GM21526 (cell line): Measurements from ENCODE around the gene THBD.

ENCODE experiments used
- ATAC-seq: cut with Tn5 transposase; IDR thresholded peaks from one replicate; pipeline ENCODE4 v1.9.1; 2021; ENCODE audit warnings: moderate library complexity; ENCODE audit not compliant: unreplicated experiment, low FRiP score

THBD gene

GRCh38 chr20:23049201-23050075 is at the start of gene THBD:
TSS of gene THBD (minus strand) at chr20:23049672. CDS start at chr20:23049504, 168 bp downstream.
- ATAC-seq, result no peak

GRCh38 chr20:23097636-23098580 is 48.4 kb upstream of the THBD start:
- ATAC-seq, result no peak

GRCh38 chr20:23096986-23097520 is 47.6 kb upstream of the THBD start:
- no peak for ATAC-seq

GRCh38 chr20:23096097-23096496 is 46.6 kb upstream of the THBD start:
- no peak for ATAC-seq

GRCh38 chr20:23095499-23095898 is 46.0 kb upstream of the THBD start:
- no peak for ATAC-seq

GRCh38 chr20:23094927-23095326 is 45.5 kb upstream of the THBD start:
- ATAC-seq, result no peak

DNA sequence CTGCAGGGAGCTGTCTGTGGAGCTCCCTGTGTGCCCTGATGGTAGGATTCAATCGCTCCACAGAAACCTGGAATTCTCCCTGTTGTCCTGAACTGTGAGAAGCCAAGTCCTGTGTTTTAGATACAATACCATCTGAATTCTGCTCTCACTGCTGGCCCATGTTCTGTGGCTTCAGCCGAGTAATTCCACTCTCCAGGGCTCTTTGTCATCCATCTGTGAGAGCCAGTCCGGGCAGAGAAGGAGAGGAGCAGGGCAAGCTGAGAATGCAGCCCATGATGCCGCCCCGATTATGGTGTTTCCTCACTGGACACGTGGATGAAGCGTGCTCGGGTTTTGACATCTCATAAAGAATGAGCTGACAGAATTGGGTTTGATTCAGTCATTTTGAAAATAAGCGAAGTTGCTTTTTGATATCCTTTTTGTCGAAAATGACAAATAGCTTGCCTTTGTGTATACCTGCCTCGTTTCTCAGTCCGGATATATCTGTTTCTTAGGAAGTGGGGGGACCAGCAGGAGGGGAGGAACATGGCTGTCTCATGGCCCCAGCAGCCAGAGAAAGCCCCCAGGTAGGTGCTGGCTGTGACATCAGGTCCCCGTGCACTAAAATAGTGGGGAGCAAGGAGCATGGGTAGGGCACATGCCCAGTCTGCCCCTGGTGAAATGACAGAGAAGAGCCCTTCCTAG is 44.9 kb upstream of the THBD start:
- ATAC-seq, result no peak

DNA sequence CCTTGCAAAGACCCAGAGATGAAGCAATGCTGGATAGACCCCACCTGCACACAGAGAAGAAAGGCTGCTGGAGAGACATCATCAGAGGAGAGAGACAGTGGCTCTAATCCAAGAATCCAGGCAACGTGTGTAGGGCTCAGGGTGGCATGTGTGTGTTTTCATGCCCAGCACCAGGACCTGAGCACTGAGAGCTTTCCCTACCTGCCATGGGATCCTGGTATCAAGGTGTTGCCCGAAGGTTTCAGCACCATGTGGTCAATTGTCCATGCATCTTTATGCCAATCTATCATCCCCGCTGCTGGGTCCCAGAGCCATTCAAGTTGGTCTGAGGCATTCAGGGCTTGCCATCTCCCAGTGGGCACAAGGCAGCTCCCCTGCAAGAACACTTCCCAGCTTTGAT is 44.1 kb upstream of the THBD start:
- ATAC-seq, result no peak

DNA sequence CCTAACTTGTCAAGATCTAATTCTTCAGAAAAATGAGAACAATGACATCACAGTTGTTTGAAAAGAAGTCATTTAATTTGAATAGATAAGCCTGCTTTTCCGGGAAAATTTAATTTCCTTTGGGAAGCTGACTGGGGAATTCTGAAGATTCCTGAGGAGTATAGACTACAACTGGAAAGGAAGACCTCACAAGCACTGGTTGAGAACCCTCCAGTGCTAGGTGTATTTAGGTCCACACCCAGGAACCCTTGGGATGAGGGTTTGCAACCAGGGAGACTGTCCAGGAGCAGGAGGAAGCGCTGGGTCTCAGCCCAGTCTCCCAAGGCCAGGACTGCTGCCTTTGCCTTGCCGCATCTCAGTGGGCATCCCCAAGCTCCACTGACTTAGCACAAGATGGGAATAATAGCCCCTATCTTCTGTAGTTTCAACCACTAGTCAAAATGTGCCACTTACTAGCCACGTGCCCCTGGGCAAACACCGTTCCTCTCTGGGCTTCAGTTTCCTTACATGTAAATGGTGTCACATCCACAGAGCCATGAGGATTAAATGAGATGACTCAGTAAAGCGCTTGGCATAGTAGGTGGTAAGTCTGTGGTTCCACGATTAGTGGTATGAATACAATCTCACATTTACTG is 43.5 kb upstream of the THBD start:
- ATAC-seq, result no peak

GRCh38 chr20:23092384-23092756 is 42.9 kb upstream of the THBD start:
- no peak for ATAC-seq

DNA sequence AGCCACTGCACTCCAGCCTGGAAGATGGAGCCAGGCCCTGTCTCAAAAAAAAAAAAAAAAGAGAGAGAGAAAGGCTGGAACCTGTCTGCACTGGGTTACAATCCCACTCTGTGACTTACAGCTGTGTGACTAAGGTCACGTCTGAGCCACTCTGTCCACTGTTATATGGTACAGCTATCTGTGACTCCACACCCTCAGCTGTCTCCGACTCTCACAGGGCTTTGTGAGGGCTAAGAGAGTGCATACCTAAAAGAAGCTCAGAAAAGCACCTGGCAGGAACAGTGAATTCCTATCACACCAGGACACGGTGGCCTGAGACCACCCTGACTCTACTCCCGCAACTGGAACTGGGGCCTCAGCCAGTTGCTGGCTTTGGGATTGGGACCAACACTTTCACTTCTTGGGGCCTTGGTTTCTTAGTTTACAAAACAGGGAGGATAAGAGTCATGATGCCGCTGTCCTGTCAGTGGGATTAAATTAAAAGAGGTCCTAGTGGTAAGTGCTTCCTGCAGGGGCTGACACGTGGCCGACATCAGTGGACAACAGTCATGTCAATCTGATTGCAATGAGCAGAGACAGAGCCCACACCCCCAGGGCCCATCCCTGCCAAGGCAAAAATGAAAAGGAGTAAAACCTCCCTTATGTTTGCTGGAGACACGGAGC is 42.4 kb upstream of the THBD start:
- ATAC-seq, result no peak

DNA sequence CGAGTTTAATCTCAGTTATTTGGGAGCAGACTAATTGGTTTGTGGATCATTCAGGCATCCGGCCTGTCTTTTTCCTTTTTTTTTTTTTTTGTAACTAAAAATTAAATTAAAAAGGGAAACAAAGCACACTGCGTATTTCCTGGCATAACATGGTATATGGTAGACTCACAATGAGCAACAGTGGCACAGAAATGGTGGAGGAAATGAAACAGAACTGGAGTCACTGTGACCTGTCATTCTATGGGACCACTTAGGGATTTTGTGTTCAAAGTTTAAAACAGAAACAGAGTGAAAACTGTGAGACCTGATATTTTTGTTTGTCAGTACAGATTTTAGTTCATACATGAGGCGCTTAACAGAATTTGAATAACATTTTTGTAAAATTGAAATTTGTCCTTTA is 41.4 kb upstream of the THBD start:
- no peak for ATAC-seq

GRCh38 chr20:23090147-23090546 is 40.7 kb upstream of the THBD start:
- ATAC-seq, result no peak

DNA sequence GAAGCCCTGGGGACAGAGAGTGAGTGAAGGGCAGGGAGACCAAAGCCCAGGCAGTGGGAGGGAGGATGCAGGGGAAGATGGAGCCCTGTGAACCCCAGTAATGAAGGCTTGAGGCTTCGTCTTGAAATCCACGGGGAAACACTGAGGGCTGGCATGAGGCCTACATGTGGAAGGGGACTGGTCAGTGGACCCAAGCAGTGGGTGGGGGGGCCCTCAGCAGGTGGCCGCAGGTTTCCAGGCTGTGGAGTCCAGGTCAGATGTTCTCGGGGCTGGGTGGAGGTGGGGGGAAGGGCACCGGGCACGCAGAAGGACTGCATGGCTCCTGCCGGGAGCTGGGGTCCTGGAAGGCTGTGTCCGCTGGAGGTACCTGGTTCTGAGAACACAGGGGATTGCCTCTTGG is 39.4 kb upstream of the THBD start:
- no peak for ATAC-seq

- no peak for ATAC-seq
These were observed 38.2 kb upstream of the THBD start for GRCh38 chr20:23087587-23088251.

GRCh38 chr20:23086931-23087411 is 37.5 kb upstream of the THBD start:
- no peak for ATAC-seq

DNA sequence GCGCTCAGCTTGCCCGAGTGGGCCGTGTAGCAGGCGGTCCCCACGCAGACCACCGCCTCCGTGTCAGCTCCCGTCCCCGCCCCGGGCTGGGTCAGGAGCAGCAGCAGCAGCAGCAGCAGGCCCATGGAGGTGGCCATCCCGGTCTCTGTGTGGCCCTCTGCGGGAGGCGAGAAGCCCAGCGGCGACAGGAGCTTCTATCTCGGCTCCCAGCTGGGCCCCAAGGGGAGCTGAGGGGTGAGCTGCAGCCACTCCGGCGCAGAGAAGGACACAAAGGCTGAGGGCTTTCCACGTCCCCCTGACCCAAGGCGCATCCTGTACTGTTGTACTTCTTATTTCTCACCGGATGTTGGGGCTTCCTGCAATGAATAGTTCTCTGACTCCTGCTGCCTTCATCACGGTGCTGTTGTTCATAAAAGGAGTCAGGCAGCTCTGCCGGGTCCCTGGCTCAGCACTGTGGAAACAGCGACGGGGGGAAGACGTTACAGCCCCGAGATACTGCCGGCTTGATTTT is 36.6 kb upstream of the THBD start, which contains the start of gene CD93:
CD93 (minus strand) TSS at position 269 of the 511 bp plus-strand sequence; CDS start at position 137, 132 bp downstream.
- no peak for ATAC-seq

DNA sequence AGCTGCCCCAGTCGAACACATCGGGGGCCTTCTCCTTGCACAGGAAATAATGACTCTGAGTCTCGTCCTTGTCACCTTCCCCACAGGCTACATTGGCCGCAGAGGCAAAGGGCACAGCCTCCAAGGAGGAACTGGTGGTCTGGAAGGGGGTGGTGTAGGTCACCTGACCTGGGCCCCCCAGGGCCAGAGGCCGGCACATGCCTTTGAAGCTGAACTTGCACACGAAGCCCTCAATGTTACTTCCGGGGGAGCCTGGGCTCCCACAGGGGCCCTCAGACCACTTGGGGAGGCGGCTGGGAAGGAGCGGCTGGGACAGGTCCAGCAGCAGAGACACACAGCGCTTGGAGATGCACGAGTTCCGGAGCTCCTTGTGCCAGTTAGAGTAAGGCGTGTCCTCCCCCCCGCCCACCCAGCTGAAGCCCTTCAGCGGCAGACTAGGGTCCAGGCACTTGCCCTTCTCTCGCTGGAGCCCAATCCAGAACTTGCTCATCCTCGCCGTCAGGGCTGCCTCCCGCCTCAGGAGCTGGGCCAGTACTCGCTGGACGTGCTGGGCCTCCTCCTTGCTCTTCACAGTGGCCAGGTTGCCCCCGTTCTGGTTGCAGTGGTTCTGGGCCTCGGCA is 36.1 kb upstream of the THBD start:
- no peak for ATAC-seq
